IPS-NIHi11 (cell line): ENCODE data around the gene HSD17B12.
A peak's percentile ranks its signal among the peaks of the same experiment; 100 is the strongest.

Experiments used
- DNase-seq: peaks from one replicate; pipeline ENCODE4 v3.0.0; 2012; ENCODE audit warnings: mixed read lengths, low spot score

Gene HSD17B12

GRCh38 chr11:43806976-43807375 lies 126.4 kb downstream of the HSD17B12 start:
- no peak for DNase-seq

- DNase-seq = no peak
Measured at GRCh38 chr11:43810929-43811596, 130.5 kb downstream of the HSD17B12 start.

GRCh38 chr11:43812471-43812870 lies 131.9 kb downstream of the HSD17B12 start:
- no peak for DNase-seq

GRCh38 chr11:43818220-43818619 lies 137.7 kb downstream of the HSD17B12 start:
- DNase-seq = no peak

GRCh38 chr11:43819926-43820325 lies 139.4 kb downstream of the HSD17B12 start:
- DNase-seq = no peak

- DNase-seq = no peak
Measured at GRCh38 chr11:43823316-43823715, 142.8 kb downstream of the HSD17B12 start.

- DNase-seq = no peak
Measured at GRCh38 chr11:43823851-43824250, 143.3 kb downstream of the HSD17B12 start.

GRCh38 chr11:43825217-43825816 lies 144.8 kb downstream of the HSD17B12 start:
- peak; percentile 28 for DNase-seq

- peak; percentile 23 for DNase-seq
Measured at GRCh38 chr11:43830928-43831440, 150.4 kb downstream of the HSD17B12 start.

GRCh38 chr11:43832536-43832935 lies 152.0 kb downstream of the HSD17B12 start:
- no peak for DNase-seq

- DNase-seq = no peak
Measured at GRCh38 chr11:43833657-43834073, 153.1 kb downstream of the HSD17B12 start.

GRCh38 chr11:43834286-43834685 lies 153.7 kb downstream of the HSD17B12 start:
- no peak for DNase-seq

- DNase-seq = no peak
Measured at GRCh38 chr11:43835104-43835503, 154.6 kb downstream of the HSD17B12 start.

GRCh38 chr11:43837879-43838278 lies 157.3 kb downstream of the HSD17B12 start:
- no peak for DNase-seq

GRCh38 chr11:43842021-43842420 lies 161.5 kb downstream of the HSD17B12 start:
- no peak for DNase-seq

- no peak for DNase-seq
Measured at GRCh38 chr11:43845816-43846215, 165.3 kb downstream of the HSD17B12 start.

GRCh38 chr11:43852057-43852636 lies 171.6 kb downstream of the HSD17B12 start:
- peak; percentile 78 for DNase-seq

GRCh38 chr11:43853781-43854180 lies 173.2 kb downstream of the HSD17B12 start:
- DNase-seq = no peak

GRCh38 chr11:43856993-43857392 lies 176.5 kb downstream of the HSD17B12 start:
- no peak for DNase-seq

- DNase-seq = no peak
Measured at GRCh38 chr11:43861141-43861540, 180.6 kb downstream of the HSD17B12 start.

- no peak for DNase-seq
Measured at GRCh38 chr11:43866520-43866919, 186.0 kb downstream of the HSD17B12 start.

- DNase-seq = no peak
Measured at GRCh38 chr11:43866969-43867368, 186.4 kb downstream of the HSD17B12 start.

GRCh38 chr11:43868852-43869567 lies 188.5 kb downstream of the HSD17B12 start:
- no peak for DNase-seq
